HepG2 (cell line): ENCODE data around the gene CDH12. TPM values are rescaled to one million over a fixed set of nuclear protein-coding genes. Genes with fewer than 3 reads are reported as not detected.

Experiments
- ATAC-seq: fragments of 200-7000 bp; cut with Tn5 transposase; 3 replicates; pipeline ENCODE4 v1.9.1; 2020; ENCODE audit warnings: mild to moderate bottlenecking, moderate library complexity
- BruUV-seq: library from RNA; stranded (reverse); fragments of 400-500 nt; replicated peaks from 2 replicates; lab custom pipeline; 2021; lab: Mats Ljungman, UMichigan
- CTCF ChIA-PET: fragments of 300-600 bp; formaldehyde crosslinking; extraction: SDS; loops from one replicate; lab custom pipeline; 2021; ENCODE audit warnings: low total read pairs, inconsistent platforms, low intra/inter-chr PET ratio; lab: Yijun Ruan, JAX
- POLR2A ChIA-PET: fragments of 350-600 bp; sonication (Branson Sonifier 250); formaldehyde crosslinking; loops from one replicate; lab custom pipeline; 2020; ENCODE audit warnings: antibody characterized with exemption, inconsistent platforms; lab: Yijun Ruan, JAX
- DNase-seq: peaks from one replicate; pipeline ENCODE4 v3.0.0-alpha.2; 2015; ENCODE audit warnings: low spot score
- FAIRE-seq: peaks from 3 replicates; lab custom pipeline; 2011; peaks lifted over from hg19 to GRCh38; lab: Jason Lieb, UNC
- H2AFZ ChIP-seq: one replicate; pipeline ENCODE4 v1.6.1; 2011; ENCODE audit warnings: low read length, inconsistent platforms
- H3K27ac ChIP-seq: fragments of 300-600 bp; 3 replicates; pipeline ENCODE4 v1.8.0; 2011; ENCODE audit warnings: mixed run types, mild to moderate bottlenecking, mixed read lengths, low read length, inconsistent platforms; ENCODE audit not compliant: insufficient read depth; ENCODE audit errors: extremely low read length
- H3K27me3 ChIP-seq, 2 experiments: fragments of 200-600 bp in 1 of 2; 2 replicates in 1 of 2; 3 replicates in 1 of 2; pipeline versions ENCODE4 v1.6.0 to v1.8.0; 2011; ENCODE audit warnings: low read length in 2 of 2, mild to moderate bottlenecking in 2 of 2, moderate library complexity in 2 of 2, inconsistent platforms in 1 of 2; ENCODE audit not compliant: insufficient read depth in 2 of 2, control insufficient read depth in 1 of 2
- H3K36me3 ChIP-seq, 2 experiments: fragments of 200-600 bp in 1 of 2; replicated peaks in 1 of 2; 2 replicates in 1 of 2; 3 replicates in 1 of 2; pipeline versions ENCODE4 v1.5.1 to v1.8.0; 2011; ENCODE audit warnings: low read length in 2 of 2, inconsistent platforms in 1 of 2; ENCODE audit not compliant: insufficient read depth in 2 of 2, control insufficient read depth in 1 of 2
- H3K4me1 ChIP-seq: 2 replicates; pipeline ENCODE4 v1.5.1; 2012; ENCODE audit warnings: low read length, inconsistent platforms; ENCODE audit not compliant: insufficient read depth
- H3K4me2 ChIP-seq: 2 replicates; pipeline ENCODE4 v1.6.0; 2011; ENCODE audit warnings: low read depth, low read length, inconsistent platforms
- H3K4me3 ChIP-seq, 3 experiments: fragments of 200-600 bp in 1 of 3; sonication (generic), shearing (Covaris generic) in 1 of 3; replicated peaks in 1 of 3; 2 replicates each; pipeline ENCODE4 v1.5.1; 2011 to 2016; ENCODE audit warnings: low read length in 3 of 3, inconsistent platforms in 2 of 3, low read depth in 2 of 3, mild to moderate bottlenecking in 2 of 3, control low read depth in 1 of 3, mixed read lengths in 1 of 3; ENCODE audit not compliant: insufficient read depth in 1 of 3
- H3K79me2 ChIP-seq: one replicate; pipeline ENCODE4 v1.6.1; 2011; ENCODE audit warnings: low read length, inconsistent platforms; ENCODE audit not compliant: insufficient read depth
- H3K9ac ChIP-seq: 2 replicates; pipeline ENCODE4 v1.6.0; 2011; ENCODE audit warnings: mild to moderate bottlenecking, low read depth, low read length, inconsistent platforms; ENCODE audit not compliant: insufficient read depth
- H3K9me3 ChIP-seq: 2 replicates; pipeline ENCODE4 v1.5.1; 2012; ENCODE audit warnings: mild to moderate bottlenecking, low read length
- H4K20me1 ChIP-seq: 2 replicates; pipeline ENCODE4 v1.6.0; 2011; ENCODE audit warnings: inconsistent platforms, mild to moderate bottlenecking, low read length, moderate library complexity; ENCODE audit not compliant: insufficient read depth
- BRCA1 ChIP-seq: sonication (generic); formaldehyde crosslinking; IDR thresholded peaks from 2 replicates; pipeline ENCODE4 v1.4.0; 2020; ENCODE audit warnings: missing genetic modification reagents
- DNMT3B ChIP-seq: conservative IDR thresholded peaks from 2 replicates; pipeline ENCODE4 v1.6.1; 2016; ENCODE audit warnings: missing biosample characterization, control low read depth
- FOXA1 ChIP-seq, 2 experiments: fragments of 450-650 bp in 1 of 2; sonication (generic) in 1 of 2; formaldehyde crosslinking in 1 of 2; IDR thresholded peaks; 2 replicates each; pipeline versions ENCODE4 v1.4.0 to v1.6.1; 2016 to 2020; ENCODE audit warnings: missing genetic modification reagents in 1 of 2
- HDAC6 ChIP-seq: fragments of 200-600 bp; sonication (generic); IDR thresholded peaks from 2 replicates; pipeline ENCODE4 v1.7.0; 2017; ENCODE audit warnings: mild to moderate bottlenecking, antibody characterized with exemption, low read length, low read depth
- KMT2A ChIP-seq: sonication (generic); formaldehyde crosslinking; IDR thresholded peaks from 2 replicates; pipeline ENCODE4 v1.4.0; 2020; ENCODE audit warnings: missing genetic modification reagents
- SAP130 ChIP-seq: IDR thresholded peaks from 2 replicates; pipeline ENCODE4 v1.6.1; 2016; ENCODE audit warnings: low read depth
- ZFP36L1 ChIP-seq: sonication (generic); formaldehyde crosslinking; IDR thresholded peaks from 2 replicates; pipeline ENCODE4 v1.8.0; 2022; ENCODE audit warnings: mild to moderate bottlenecking, missing genetic modification reagents, moderate library complexity
- ZKSCAN8 ChIP-seq: IDR thresholded peaks from 2 replicates; pipeline ENCODE4 v1.6.1; 2016; ENCODE audit warnings: borderline replicate concordance, missing genetic modification reagents, missing compliant biosample characterization
- ZMYM3 ChIP-seq: sonication (generic); formaldehyde crosslinking; IDR thresholded peaks from 2 replicates; pipeline ENCODE4 v1.5.1; 2020; ENCODE audit warnings: mild to moderate bottlenecking, missing genetic modification reagents
- in situ Hi-C: cut with HindIII; loops from 2 replicates; pipeline ENCODE4 v1.10.0; 2017; ENCODE audit warnings: low pct_unique_long_range_greater_than_20kb; ENCODE audit not compliant: extremely low pct_ligation_motif_present
- intact Hi-C: fragments of 100-400 bp; cut with micrococcal nuclease; formaldehyde crosslinking; loops from one replicate; pipeline ENCODE4 v1.10.0; 2022; ENCODE audit not compliant: unreplicated experiment
- polyA plus RNA-seq, 8 experiments: library from polyadenylated mRNA; depleted of rRNA in 3 of 8; stranded (reverse) in 7 of 8; unstranded in 1 of 8; fragments of >200 nt; fragmentation: Illumina TruSeq in 4 of 8; extraction: Trizol in 4 of 8; gene quantifications; 2 replicates each; pipeline versions ENCODE4 v1.2.1 to v1.2.3, GENCODE V29; 2011 to 2016; ENCODE audit warnings: low read depth in 4 of 8, missing spikeins in 1 of 8, mixed read lengths in 1 of 8; ENCODE audit not compliant: insufficient read depth in 1 of 8
- total RNA-seq, 5 experiments: library from RNA; depleted of rRNA; stranded (reverse); fragments of >200 nt; fragmentation: Illumina TruSeq; extraction: Trizol; gene quantifications; 2 replicates each; pipeline ENCODE4 v1.2.3, GENCODE V29; 2016; ENCODE audit warnings: low read depth in 1 of 5
- TF ChIP-seq, protein P1 (sequence below): sonication (generic); IDR thresholded peaks from 2 replicates; pipeline ENCODE4 v1.6.1; 2016; ENCODE audit warnings: low read depth, borderline replicate concordance
- TF ChIP-seq, protein P2 (sequence below): sonication (generic); formaldehyde crosslinking; IDR thresholded peaks from 2 replicates; pipeline ENCODE4 v1.4.0; 2020; ENCODE audit warnings: mild to moderate bottlenecking, missing genetic modification reagents
- TF ChIP-seq, protein P3 (sequence below): sonication (generic); formaldehyde crosslinking; IDR thresholded peaks from 2 replicates; pipeline ENCODE4 v1.8.1; 2023; ENCODE audit warnings: mild to moderate bottlenecking, missing genetic modification reagents
- TF ChIP-seq, protein P4 (sequence below), 2 experiments: fragments of 450-650 bp in 1 of 2; sonication (generic) in 1 of 2; formaldehyde crosslinking; IDR thresholded peaks; 2 replicates each; pipeline versions ENCODE4 v1.5.0 to v1.8.0; 2020 to 2022; ENCODE audit warnings: mild to moderate bottlenecking in 1 of 2, missing genetic modification reagents in 1 of 2
- TF ChIP-seq, protein P5 (sequence below): sonication (generic); formaldehyde crosslinking; IDR thresholded peaks from 2 replicates; pipeline ENCODE4 v1.4.0; 2020; ENCODE audit warnings: missing genetic modification reagents, mild to moderate bottlenecking, borderline replicate concordance

The CDH12 gene
- total and polyA plus RNA-seq, 2 of the 13 experiments (the other 11 are each of a cell fraction or from before 2014, with no cell fraction given) = not detected

DNA sequence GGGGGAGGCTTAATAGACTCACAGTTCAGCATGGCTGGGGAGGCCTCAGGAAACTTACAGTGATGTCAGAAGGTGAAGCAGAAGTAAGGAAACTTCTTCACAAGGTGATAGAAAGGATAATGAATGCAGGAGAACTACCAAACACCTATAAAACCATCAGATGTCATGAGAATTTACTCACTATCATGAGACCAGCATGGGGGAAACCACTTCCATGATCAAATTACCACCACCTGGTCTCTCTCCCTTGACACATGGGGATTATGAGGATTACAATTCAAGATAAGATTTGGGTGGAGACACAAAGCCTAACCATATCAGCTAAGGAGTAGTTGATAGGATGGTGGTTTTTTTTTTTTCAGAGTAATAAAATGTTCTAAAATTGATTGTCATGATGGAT is 201.8 kb downstream of the CDH12 start:
- no TSS peak for BruUV-seq
- TF ChIP-seq ZKSCAN8 (CRISPR knock-in tag) = no peak
- no peak for TF ChIP-seq DNMT3B
- no peak for TF ChIP-seq BRCA1 (CRISPR knock-in tag)
- TF ChIP-seq KMT2A (CRISPR knock-in tag) = no peak
- no peak for TF ChIP-seq ZFP36L1 (CRISPR knock-in tag)
- TF ChIP-seq, protein P1, sequence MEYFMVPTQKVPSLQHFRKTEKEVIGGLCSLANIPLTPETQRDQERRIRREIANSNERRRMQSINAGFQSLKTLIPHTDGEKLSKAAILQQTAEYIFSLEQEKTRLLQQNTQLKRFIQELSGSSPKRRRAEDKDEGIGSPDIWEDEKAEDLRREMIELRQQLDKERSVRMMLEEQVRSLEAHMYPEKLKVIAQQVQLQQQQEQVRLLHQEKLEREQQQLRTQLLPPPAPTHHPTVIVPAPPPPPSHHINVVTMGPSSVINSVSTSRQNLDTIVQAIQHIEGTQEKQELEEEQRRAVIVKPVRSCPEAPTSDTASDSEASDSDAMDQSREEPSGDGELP = no peak
- TF ChIP-seq, protein P2, sequence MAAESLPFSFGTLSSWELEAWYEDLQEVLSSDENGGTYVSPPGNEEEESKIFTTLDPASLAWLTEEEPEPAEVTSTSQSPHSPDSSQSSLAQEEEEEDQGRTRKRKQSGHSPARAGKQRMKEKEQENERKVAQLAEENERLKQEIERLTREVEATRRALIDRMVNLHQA (CRISPR knock-in tag) = no peak
- TF ChIP-seq, protein P3, sequence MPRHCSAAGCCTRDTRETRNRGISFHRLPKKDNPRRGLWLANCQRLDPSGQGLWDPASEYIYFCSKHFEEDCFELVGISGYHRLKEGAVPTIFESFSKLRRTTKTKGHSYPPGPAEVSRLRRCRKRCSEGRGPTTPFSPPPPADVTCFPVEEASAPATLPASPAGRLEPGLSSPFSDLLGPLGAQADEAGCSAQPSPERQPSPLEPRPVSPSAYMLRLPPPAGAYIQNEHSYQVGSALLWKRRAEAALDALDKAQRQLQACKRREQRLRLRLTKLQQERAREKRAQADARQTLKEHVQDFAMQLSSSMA = no peak
- TF ChIP-seq, protein P4, sequence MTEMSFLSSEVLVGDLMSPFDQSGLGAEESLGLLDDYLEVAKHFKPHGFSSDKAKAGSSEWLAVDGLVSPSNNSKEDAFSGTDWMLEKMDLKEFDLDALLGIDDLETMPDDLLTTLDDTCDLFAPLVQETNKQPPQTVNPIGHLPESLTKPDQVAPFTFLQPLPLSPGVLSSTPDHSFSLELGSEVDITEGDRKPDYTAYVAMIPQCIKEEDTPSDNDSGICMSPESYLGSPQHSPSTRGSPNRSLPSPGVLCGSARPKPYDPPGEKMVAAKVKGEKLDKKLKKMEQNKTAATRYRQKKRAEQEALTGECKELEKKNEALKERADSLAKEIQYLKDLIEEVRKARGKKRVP (CRISPR knock-in tag; IDR thresholded peaks at IDR 0.05) = no peak
- no peak for TF ChIP-seq ZMYM3 (CRISPR knock-in tag)
- TF ChIP-seq FOXA1 (IDR thresholded peaks at IDR 0.05) = no peak
- TF ChIP-seq FOXA1 (CRISPR knock-in tag; IDR thresholded peaks at IDR 0.05) = no peak
- no peak for TF ChIP-seq SAP130 (CRISPR knock-in tag)
- TF ChIP-seq HDAC6 = no peak
- TF ChIP-seq, protein P5, sequence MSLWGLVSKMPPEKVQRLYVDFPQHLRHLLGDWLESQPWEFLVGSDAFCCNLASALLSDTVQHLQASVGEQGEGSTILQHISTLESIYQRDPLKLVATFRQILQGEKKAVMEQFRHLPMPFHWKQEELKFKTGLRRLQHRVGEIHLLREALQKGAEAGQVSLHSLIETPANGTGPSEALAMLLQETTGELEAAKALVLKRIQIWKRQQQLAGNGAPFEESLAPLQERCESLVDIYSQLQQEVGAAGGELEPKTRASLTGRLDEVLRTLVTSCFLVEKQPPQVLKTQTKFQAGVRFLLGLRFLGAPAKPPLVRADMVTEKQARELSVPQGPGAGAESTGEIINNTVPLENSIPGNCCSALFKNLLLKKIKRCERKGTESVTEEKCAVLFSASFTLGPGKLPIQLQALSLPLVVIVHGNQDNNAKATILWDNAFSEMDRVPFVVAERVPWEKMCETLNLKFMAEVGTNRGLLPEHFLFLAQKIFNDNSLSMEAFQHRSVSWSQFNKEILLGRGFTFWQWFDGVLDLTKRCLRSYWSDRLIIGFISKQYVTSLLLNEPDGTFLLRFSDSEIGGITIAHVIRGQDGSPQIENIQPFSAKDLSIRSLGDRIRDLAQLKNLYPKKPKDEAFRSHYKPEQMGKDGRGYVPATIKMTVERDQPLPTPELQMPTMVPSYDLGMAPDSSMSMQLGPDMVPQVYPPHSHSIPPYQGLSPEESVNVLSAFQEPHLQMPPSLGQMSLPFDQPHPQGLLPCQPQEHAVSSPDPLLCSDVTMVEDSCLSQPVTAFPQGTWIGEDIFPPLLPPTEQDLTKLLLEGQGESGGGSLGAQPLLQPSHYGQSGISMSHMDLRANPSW (CRISPR knock-in tag) = no peak
- peaks cover 8% of the 10 kb centered on the region; the same call in 1 of the 2 replicates for H3K9me3 ChIP-seq
- in situ Hi-C loops = no loop called here
- H3K79me2 ChIP-seq = no peaks in the 10 kb centered on the region
- no peak overlapping the region for H3K4me3 ChIP-seq
- no peak overlapping the region for H3K9ac ChIP-seq
- CTCF ChIA-PET = no interaction called here
- POLR2A ChIA-PET = no interaction called here
- H3K27ac ChIP-seq = no peak overlapping the region
- no peak overlapping the region for H3K4me2 ChIP-seq
- no peaks in the 10 kb centered on the region for H3K36me3 ChIP-seq
- H4K20me1 ChIP-seq = no peaks in the 10 kb centered on the region
- H3K27me3 ChIP-seq = no peaks in the 10 kb centered on the region
- H2AFZ ChIP-seq = no peak overlapping the region
- H3K4me1 ChIP-seq = no peaks in the 10 kb centered on the region
- intact Hi-C loops = no loop called here
- DNase-seq (no peak), FAIRE-seq (no peak), ATAC-seq (no peak)
